GM12875 (cell line): Measurements from ENCODE around the gene ADGRV1.
"Not testable (repeated sequence)": the region's sequence is repeated elsewhere in the genome, so short reads cannot be mapped to it uniquely, and the experiment has no call there.

Source experiments
- H3K4me3 ChIP-seq: one replicate; pipeline ENCODE4 v1.5.1; 2011; ENCODE audit warnings: low read depth, low read length, control low read depth
- CTCF ChIP-seq: IDR thresholded peaks from 2 replicates; pipeline ENCODE4 v1.5.1; 2011; ENCODE audit warnings: low read depth, mild to moderate bottlenecking, control low read depth, inconsistent platforms, low read length, moderate library complexity, borderline replicate concordance; ENCODE audit not compliant: insufficient read depth

ADGRV1 gene

GRCh38 chr5:90777959-90778358 is 219.4 kb downstream of the ADGRV1 start:
- H3K4me3 ChIP-seq = no peak overlapping the region
- TF ChIP-seq CTCF = no peak

- no peak overlapping the region for H3K4me3 ChIP-seq
- TF ChIP-seq CTCF = peak; percentile 73
Observed at GRCh38 chr5:90783460-90784333, 225.1 kb downstream of the ADGRV1 start.

- H3K4me3 ChIP-seq = no peak overlapping the region
- no peak for TF ChIP-seq CTCF
Observed at GRCh38 chr5:90786756-90787155, 228.2 kb downstream of the ADGRV1 start.

GRCh38 chr5:90792725-90793124 is 234.1 kb downstream of the ADGRV1 start:
- no peak for TF ChIP-seq CTCF
- no peak overlapping the region for H3K4me3 ChIP-seq

- H3K4me3 ChIP-seq = no peak overlapping the region
- no peak for TF ChIP-seq CTCF
Observed at GRCh38 chr5:90793183-90793582, 234.6 kb downstream of the ADGRV1 start.

GRCh38 chr5:90796919-90797318 is 238.3 kb downstream of the ADGRV1 start:
- H3K4me3 ChIP-seq = not testable (repeated sequence)

- H3K4me3 ChIP-seq = not testable (repeated sequence)
Observed at GRCh38 chr5:90800082-90800481, 241.5 kb downstream of the ADGRV1 start.

- not testable (repeated sequence) for H3K4me3 ChIP-seq
Observed at GRCh38 chr5:90800515-90800914, 241.9 kb downstream of the ADGRV1 start.
